HepG2 (cell line): ENCODE results near the gene KAZN. TPM values are rescaled to one million over a fixed set of nuclear protein-coding genes. Genes with fewer than 3 reads are reported as not detected.
A peak's percentile ranks its signal among the peaks of the same experiment; 100 is the strongest.

Experiments
- ATAC-seq: fragments of 200-7000 bp; cut with Tn5 transposase; 3 replicates; pipeline ENCODE4 v1.9.1; 2020; ENCODE audit warnings: mild to moderate bottlenecking, moderate library complexity
- BruUV-seq: library from RNA; stranded (reverse); fragments of 400-500 nt; replicated peaks from 2 replicates; lab custom pipeline; 2021; lab: Mats Ljungman, UMichigan
- CTCF ChIA-PET: fragments of 300-600 bp; formaldehyde crosslinking; extraction: SDS; loops from one replicate; lab custom pipeline; 2021; ENCODE audit warnings: low total read pairs, inconsistent platforms, low intra/inter-chr PET ratio; lab: Yijun Ruan, JAX
- POLR2A ChIA-PET: fragments of 350-600 bp; sonication (Branson Sonifier 250); formaldehyde crosslinking; loops from one replicate; lab custom pipeline; 2020; ENCODE audit warnings: antibody characterized with exemption, inconsistent platforms; lab: Yijun Ruan, JAX
- DNase-seq: peaks from one replicate; pipeline ENCODE4 v3.0.0-alpha.2; 2015; ENCODE audit warnings: low spot score
- FAIRE-seq: peaks from 3 replicates; lab custom pipeline; 2011; peaks lifted over from hg19 to GRCh38; lab: Jason Lieb, UNC
- H2AFZ ChIP-seq: one replicate; pipeline ENCODE4 v1.6.1; 2011; ENCODE audit warnings: low read length, inconsistent platforms
- H3K27ac ChIP-seq: fragments of 300-600 bp; 3 replicates; pipeline ENCODE4 v1.8.0; 2011; ENCODE audit warnings: mixed run types, mild to moderate bottlenecking, mixed read lengths, low read length, inconsistent platforms; ENCODE audit not compliant: insufficient read depth; ENCODE audit errors: extremely low read length
- H3K27me3 ChIP-seq, 2 experiments: fragments of 200-600 bp in 1 of 2; 2 replicates in 1 of 2; 3 replicates in 1 of 2; pipeline versions ENCODE4 v1.6.0 to v1.8.0; 2011; ENCODE audit warnings: low read length in 2 of 2, mild to moderate bottlenecking in 2 of 2, moderate library complexity in 2 of 2, inconsistent platforms in 1 of 2; ENCODE audit not compliant: insufficient read depth in 2 of 2, control insufficient read depth in 1 of 2
- H3K36me3 ChIP-seq, 2 experiments: fragments of 200-600 bp in 1 of 2; replicated peaks in 1 of 2; 2 replicates in 1 of 2; 3 replicates in 1 of 2; pipeline versions ENCODE4 v1.5.1 to v1.8.0; 2011; ENCODE audit warnings: low read length in 2 of 2, inconsistent platforms in 1 of 2; ENCODE audit not compliant: insufficient read depth in 2 of 2, control insufficient read depth in 1 of 2
- H3K4me1 ChIP-seq: 2 replicates; pipeline ENCODE4 v1.5.1; 2012; ENCODE audit warnings: low read length, inconsistent platforms; ENCODE audit not compliant: insufficient read depth
- H3K4me2 ChIP-seq: 2 replicates; pipeline ENCODE4 v1.6.0; 2011; ENCODE audit warnings: low read depth, low read length, inconsistent platforms
- H3K4me3 ChIP-seq, 3 experiments: fragments of 200-600 bp in 1 of 3; sonication (generic), shearing (Covaris generic) in 1 of 3; replicated peaks in 1 of 3; 2 replicates each; pipeline ENCODE4 v1.5.1; 2011 to 2016; ENCODE audit warnings: low read length in 3 of 3, inconsistent platforms in 2 of 3, low read depth in 2 of 3, mild to moderate bottlenecking in 2 of 3, control low read depth in 1 of 3, mixed read lengths in 1 of 3; ENCODE audit not compliant: insufficient read depth in 1 of 3
- H3K79me2 ChIP-seq: one replicate; pipeline ENCODE4 v1.6.1; 2011; ENCODE audit warnings: low read length, inconsistent platforms; ENCODE audit not compliant: insufficient read depth
- H3K9ac ChIP-seq: 2 replicates; pipeline ENCODE4 v1.6.0; 2011; ENCODE audit warnings: mild to moderate bottlenecking, low read depth, low read length, inconsistent platforms; ENCODE audit not compliant: insufficient read depth
- H3K9me3 ChIP-seq: 2 replicates; pipeline ENCODE4 v1.5.1; 2012; ENCODE audit warnings: mild to moderate bottlenecking, low read length
- H4K20me1 ChIP-seq: 2 replicates; pipeline ENCODE4 v1.6.0; 2011; ENCODE audit warnings: inconsistent platforms, mild to moderate bottlenecking, low read length, moderate library complexity; ENCODE audit not compliant: insufficient read depth
- AKNA ChIP-seq: sonication (generic); formaldehyde crosslinking; IDR thresholded peaks from 2 replicates; pipeline ENCODE4 v1.4.0; 2020; ENCODE audit warnings: missing genetic modification reagents, borderline replicate concordance
- CCDC6 ChIP-seq: sonication (generic); formaldehyde crosslinking; IDR thresholded peaks from 2 replicates; pipeline ENCODE4 v1.8.1; 2022; ENCODE audit warnings: mild to moderate bottlenecking, missing genetic modification reagents, moderate library complexity
- HOXD1 ChIP-seq: sonication (generic); formaldehyde crosslinking; IDR thresholded peaks from 2 replicates; pipeline ENCODE4 v1.5.0; 2020; ENCODE audit warnings: missing genetic modification reagents
- IKZF1 ChIP-seq: fragments of 450-650 bp; IDR thresholded peaks from 2 replicates; pipeline ENCODE4 v1.7.1; 2016
- MLLT10 ChIP-seq: sonication (generic); formaldehyde crosslinking; IDR thresholded peaks from 2 replicates; pipeline ENCODE4 v1.4.0; 2020; ENCODE audit warnings: missing genetic modification reagents
- PHB2 ChIP-seq: fragments of 450-650 bp; IDR thresholded peaks from 2 replicates; pipeline ENCODE4 v1.6.1; 2018; ENCODE audit not compliant: partially characterized antibody
- TBL1XR1 ChIP-seq: fragments of 150-350 bp; IDR thresholded peaks from 2 replicates; pipeline ENCODE4 v1.6.1; 2014; ENCODE audit warnings: borderline replicate concordance, low read length; ENCODE audit not compliant: partially characterized antibody
- ZC3H13 ChIP-seq: sonication (generic); formaldehyde crosslinking; IDR thresholded peaks from 2 replicates; pipeline ENCODE4 v1.8.1; 2023; ENCODE audit warnings: mild to moderate bottlenecking, missing genetic modification reagents, moderate library complexity
- ZFP1 ChIP-seq: IDR thresholded peaks from 2 replicates; pipeline ENCODE4 v1.6.1; 2016
- ZNF20 ChIP-seq: sonication (generic); formaldehyde crosslinking; IDR thresholded peaks from 2 replicates; pipeline ENCODE4 v1.4.0; 2020; ENCODE audit warnings: mild to moderate bottlenecking, moderate library complexity, missing genetic modification reagents
- ZNF792 ChIP-seq: IDR thresholded peaks from 2 replicates; pipeline ENCODE4 v1.6.1; 2016
- ZZZ3 ChIP-seq: sonication (generic); formaldehyde crosslinking; IDR thresholded peaks from 2 replicates; pipeline ENCODE4 v1.4.0; 2020; ENCODE audit warnings: missing genetic modification reagents, mild to moderate bottlenecking, borderline replicate concordance
- WGBS: methylation state at CpG from one replicate; pipeline ENCODE4 v1.1.6; 2017; ENCODE audit warnings: low lambda C conversion rate; 5-methylcytosine and 5-hydroxymethylcytosine counted together
- in situ Hi-C: cut with HindIII; loops from 2 replicates; pipeline ENCODE4 v1.10.0; 2017; ENCODE audit warnings: low pct_unique_long_range_greater_than_20kb; ENCODE audit not compliant: extremely low pct_ligation_motif_present
- intact Hi-C: fragments of 100-400 bp; cut with micrococcal nuclease; formaldehyde crosslinking; loops from one replicate; pipeline ENCODE4 v1.10.0; 2022; ENCODE audit not compliant: unreplicated experiment
- polyA plus RNA-seq, 8 experiments: library from polyadenylated mRNA; depleted of rRNA in 3 of 8; stranded (reverse) in 7 of 8; unstranded in 1 of 8; fragments of >200 nt; fragmentation: Illumina TruSeq in 4 of 8; extraction: Trizol in 4 of 8; gene quantifications; 2 replicates each; pipeline versions ENCODE4 v1.2.1 to v1.2.3, GENCODE V29; 2011 to 2016; ENCODE audit warnings: low read depth in 4 of 8, missing spikeins in 1 of 8, mixed read lengths in 1 of 8; ENCODE audit not compliant: insufficient read depth in 1 of 8
- total RNA-seq, 5 experiments: library from RNA; depleted of rRNA; stranded (reverse); fragments of >200 nt; fragmentation: Illumina TruSeq; extraction: Trizol; gene quantifications; 2 replicates each; pipeline ENCODE4 v1.2.3, GENCODE V29; 2016; ENCODE audit warnings: low read depth in 1 of 5
- TF ChIP-seq, protein P1 (sequence below): sonication (generic); formaldehyde crosslinking; IDR thresholded peaks from 2 replicates; pipeline ENCODE4 v1.8.0; 2022; ENCODE audit warnings: missing genetic modification reagents, low read depth, mild to moderate bottlenecking, borderline replicate concordance
- TF ChIP-seq, protein P2 (sequence below): IDR thresholded peaks from 2 replicates; pipeline ENCODE4 v1.6.1; 2016

Gene KAZN
- total and polyA plus RNA-seq, 2 of the 13 experiments (the other 11 are each of a cell fraction or from before 2014, with no cell fraction given) = 10.4 to 13.5 TPM

GRCh38 chr1:14872762-14873161 lies 274.3 kb downstream of the KAZN start:
- Histone ChIP-seq H3K4me1 (peaks cover 2% of the 10 kb centered on the region), H3K9ac (no peak overlapping the region), H3K4me2 (no peak overlapping the region), H3K4me3 (no peak overlapping the region), H3K27ac (no peak overlapping the region), H2AFZ (no peak overlapping the region), H4K20me1 (no peaks in the 10 kb centered on the region), H3K36me3 (no peaks in the 10 kb centered on the region), H3K79me2 (no peaks in the 10 kb centered on the region), H3K27me3 (peaks cover 0 to 35% of the 10 kb centered on the region in 2 experiments; a peak in 2 of 5 replicates), H3K9me3 (no peaks in the 10 kb centered on the region)
- ATAC-seq = no peak
- 1% methylated on average over 3 of the region's 3 CpGs for WGBS
- ChIA-PET POLR2A (no interaction called here), CTCF (no interaction called here)
- BruUV-seq = no TSS peak
- no peak for FAIRE-seq
- intact Hi-C loops (no loop called here), in situ Hi-C loops (no loop called here)
- DNase-seq = no peak
- TF ChIP-seq IKZF1 (0 out of 2 replicates have a peak, but pooled peaks have one; percentile 30), ZZZ3 (CRISPR knock-in tag) (no peak)

DNA sequence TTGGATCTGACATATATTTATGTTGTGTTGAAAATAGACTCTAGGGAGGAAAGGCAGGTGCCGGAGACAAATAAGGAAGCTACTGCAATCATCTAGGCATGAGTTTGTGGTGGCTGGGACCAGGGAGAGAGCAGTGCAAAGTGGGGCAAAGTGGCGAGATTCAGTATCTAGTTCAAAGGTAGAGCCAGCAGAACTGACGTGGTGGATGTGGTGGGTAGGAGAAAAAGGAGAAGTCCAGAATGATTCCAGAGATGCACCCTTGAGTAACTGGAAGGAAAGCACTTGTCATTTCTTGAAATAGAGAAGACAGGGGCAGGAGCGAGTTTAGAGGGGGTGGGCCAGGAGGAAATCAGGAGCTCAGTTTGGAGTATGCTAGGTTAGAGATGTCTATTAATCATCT lies 275.2 kb downstream of the KAZN start:
- intact Hi-C loops (no loop called here), in situ Hi-C loops (no loop called here)
- Histone ChIP-seq H2AFZ (no peak overlapping the region), H3K4me3 (no peak overlapping the region), H3K36me3 (no peaks in the 10 kb centered on the region), H4K20me1 (no peaks in the 10 kb centered on the region), H3K79me2 (no peaks in the 10 kb centered on the region), H3K27ac (no peak overlapping the region), H3K4me1 (peaks cover 11% of the 10 kb centered on the region), H3K27me3 (peaks cover 0 to 35% of the 10 kb centered on the region in 2 experiments; a peak in 2 of 5 replicates), H3K9ac (no peak overlapping the region), H3K9me3 (no peaks in the 10 kb centered on the region), H3K4me2 (no peak overlapping the region)
- ATAC-seq = no peak
- CTCF ChIA-PET = no interaction called here
- POLR2A ChIA-PET = no interaction called here
- BruUV-seq = no TSS peak
- 0% methylated on average over 4 of the region's 4 CpGs for WGBS
- no peak for FAIRE-seq
- DNase-seq = no peak
- TF ChIP-seq HOXD1 (no peak), AKNA (no peak), ZNF792 (no peak), PHB2 (no peak), ZC3H13 (no peak), TBL1XR1 (no peak), MLLT10 (CRISPR knock-in tag) (no peak), ZFP1 (CRISPR knock-in tag) (no peak), ZNF20 (CRISPR knock-in tag) (no peak), CCDC6 (CRISPR knock-in tag) (no peak)
- TF ChIP-seq, protein P1, sequence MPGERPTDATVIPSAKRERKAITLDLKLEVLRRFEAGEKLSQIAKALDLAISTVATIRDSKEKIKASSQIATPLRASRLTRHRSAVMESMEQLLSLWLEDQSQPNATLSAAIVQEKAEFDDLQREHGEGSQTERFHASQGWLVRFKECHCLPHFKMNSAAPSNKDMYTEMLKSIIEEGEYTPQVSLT (CRISPR knock-in tag) = no peak
- TF ChIP-seq, protein P2, sequence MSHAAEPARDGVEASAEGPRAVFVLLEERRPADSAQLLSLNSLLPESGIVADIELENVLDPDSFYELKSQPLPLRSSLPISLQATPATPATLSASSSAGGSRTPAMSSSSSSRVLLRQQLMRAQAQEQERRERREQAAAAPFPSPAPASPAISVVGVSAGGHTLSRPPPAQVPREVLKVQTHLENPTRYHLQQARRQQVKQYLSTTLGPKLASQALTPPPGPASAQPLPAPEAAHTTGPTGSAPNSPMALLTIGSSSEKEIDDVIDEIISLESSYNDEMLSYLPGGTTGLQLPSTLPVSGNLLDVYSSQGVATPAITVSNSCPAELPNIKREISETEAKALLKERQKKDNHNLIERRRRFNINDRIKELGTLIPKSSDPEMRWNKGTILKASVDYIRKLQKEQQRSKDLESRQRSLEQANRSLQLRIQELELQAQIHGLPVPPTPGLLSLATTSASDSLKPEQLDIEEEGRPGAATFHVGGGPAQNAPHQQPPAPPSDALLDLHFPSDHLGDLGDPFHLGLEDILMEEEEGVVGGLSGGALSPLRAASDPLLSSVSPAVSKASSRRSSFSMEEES (CRISPR knock-in tag) = no peak
